ENCODE data around the gene LONRF2. TPM values are rescaled to one million over a fixed set of nuclear protein-coding genes. Genes with fewer than 3 reads are reported as not detected.

Gene LONRF2
- polyA plus RNA-seq, 1 donor (not counting 4 experiments of a cell fraction or from before 2014, with no cell fraction given) = not detected

DNA sequence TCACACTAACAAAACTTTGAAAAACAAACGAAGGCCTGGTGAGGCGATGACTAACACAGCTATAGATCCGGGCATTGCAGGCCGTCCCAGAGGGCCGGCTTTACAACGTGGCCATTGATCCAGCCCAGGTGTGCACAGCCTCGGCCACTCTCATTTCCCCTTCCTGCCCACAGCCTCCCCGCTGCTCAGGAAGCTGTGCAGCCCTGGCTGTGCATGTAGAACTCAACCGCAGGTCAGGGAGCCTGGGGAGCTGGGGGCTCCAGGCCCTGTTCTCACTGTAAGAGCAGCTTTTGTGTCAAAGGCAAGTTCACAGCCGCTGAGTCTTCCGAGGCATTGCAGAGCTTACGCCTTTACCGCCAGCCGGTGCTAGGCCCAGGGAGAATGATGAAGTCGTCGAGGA lies 87.2 kb downstream of the LONRF2 start:
- TF ChIP-seq, protein P1, sequence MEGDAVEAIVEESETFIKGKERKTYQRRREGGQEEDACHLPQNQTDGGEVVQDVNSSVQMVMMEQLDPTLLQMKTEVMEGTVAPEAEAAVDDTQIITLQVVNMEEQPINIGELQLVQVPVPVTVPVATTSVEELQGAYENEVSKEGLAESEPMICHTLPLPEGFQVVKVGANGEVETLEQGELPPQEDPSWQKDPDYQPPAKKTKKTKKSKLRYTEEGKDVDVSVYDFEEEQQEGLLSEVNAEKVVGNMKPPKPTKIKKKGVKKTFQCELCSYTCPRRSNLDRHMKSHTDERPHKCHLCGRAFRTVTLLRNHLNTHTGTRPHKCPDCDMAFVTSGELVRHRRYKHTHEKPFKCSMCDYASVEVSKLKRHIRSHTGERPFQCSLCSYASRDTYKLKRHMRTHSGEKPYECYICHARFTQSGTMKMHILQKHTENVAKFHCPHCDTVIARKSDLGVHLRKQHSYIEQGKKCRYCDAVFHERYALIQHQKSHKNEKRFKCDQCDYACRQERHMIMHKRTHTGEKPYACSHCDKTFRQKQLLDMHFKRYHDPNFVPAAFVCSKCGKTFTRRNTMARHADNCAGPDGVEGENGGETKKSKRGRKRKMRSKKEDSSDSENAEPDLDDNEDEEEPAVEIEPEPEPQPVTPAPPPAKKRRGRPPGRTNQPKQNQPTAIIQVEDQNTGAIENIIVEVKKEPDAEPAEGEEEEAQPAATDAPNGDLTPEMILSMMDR (optimal IDR thresholded peaks at IDR 0.05 in 1 of 3, IDR thresholded peaks at IDR 0.05 in 1 of 3, conservative IDR thresholded peaks at IDR 0.05 in 1 of 3; ENCODE audit: extremely low read depth in 1 of 3, insufficient read depth in 2 of 3, low read length in 3 of 3) = no peak
- no peak for TF ChIP-seq EZH2 (IDR thresholded peaks at IDR 0.05; ENCODE audit: low read length)
- no peaks in the 10 kb centered on the region for H3K9me1 ChIP-seq (ENCODE audit: control insufficient read depth, extremely low read depth, insufficient read depth, low read length)
- no peaks in the 10 kb centered on the region for H3K9me3 ChIP-seq (ENCODE audit: control insufficient read depth, low read depth, low read length)
- no peaks in the 10 kb centered on the region for H3K4me1 ChIP-seq (ENCODE audit: control insufficient read depth, extremely low read depth, insufficient read depth, low read length)
- H3K79me2 ChIP-seq (ENCODE audit: control insufficient read depth, insufficient read depth, low read length) = no peaks in the 10 kb centered on the region
- H4K20me1 ChIP-seq (ENCODE audit: control insufficient read depth, extremely low read depth, insufficient read depth, low read length) = no peaks in the 10 kb centered on the region
- no peak overlapping the region for H3K27ac ChIP-seq (ENCODE audit: control insufficient read depth, insufficient read depth, low read length)
- H3K27me3 ChIP-seq (ENCODE audit: control insufficient read depth, extremely low read depth, insufficient read depth, low read length) = no peaks in the 10 kb centered on the region
- H3K4me2 ChIP-seq (ENCODE audit: control insufficient read depth, extremely low read depth, insufficient read depth, low read depth, low read length) = no peak overlapping the region
- DNase-seq (ENCODE audit: low read depth, low spot score) = no peak
- H3K4me3 ChIP-seq (ENCODE audit: control insufficient read depth in 2 of 3, extremely low read depth in 1 of 3, insufficient read depth in 2 of 3, low read depth in 1 of 3, low read length in 3 of 3) = no peak overlapping the region
- no peak overlapping the region for H3K9ac ChIP-seq (ENCODE audit: control insufficient read depth, extremely low read depth, insufficient read depth, low read length)
- dilution Hi-C loops (cut with MboI; ENCODE audit: extremely low pct_ligation_motif_present, low sequenced_read_pairs) = no loop called here
- FAIRE-seq = no peak
- H3K36me3 ChIP-seq (ENCODE audit: control insufficient read depth in 2 of 2, extremely low read depth in 1 of 2, insufficient read depth in 2 of 2, low read length in 2 of 2) = no peaks in the 10 kb centered on the region
- H2AFZ ChIP-seq (ENCODE audit: control insufficient read depth, low read length) = no peak overlapping the region

DNA sequence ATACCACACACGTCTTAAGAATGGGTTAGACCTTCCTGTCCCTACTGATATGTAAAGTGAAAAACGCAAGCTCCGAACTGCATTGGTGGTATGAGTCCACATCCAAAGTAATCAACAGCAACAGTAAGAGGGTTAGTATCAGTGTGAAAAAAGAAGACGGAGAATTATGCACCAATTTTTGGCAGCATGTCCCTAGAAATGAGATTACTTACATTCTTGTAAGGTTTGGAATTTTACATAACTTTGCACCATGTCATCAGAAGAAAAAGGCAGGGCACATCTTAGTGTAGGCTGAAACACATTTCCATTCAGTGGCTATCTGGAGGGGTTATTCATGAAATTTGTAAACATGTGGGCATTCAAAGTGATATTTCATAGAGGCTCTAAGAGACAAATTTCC lies 88.2 kb downstream of the LONRF2 start:
- H3K36me3 ChIP-seq (ENCODE audit: control insufficient read depth in 2 of 2, extremely low read depth in 1 of 2, insufficient read depth in 2 of 2, low read length in 2 of 2) = no peaks in the 10 kb centered on the region
- H3K79me2 ChIP-seq (ENCODE audit: control insufficient read depth, insufficient read depth, low read length) = no peaks in the 10 kb centered on the region
- H3K9me1 ChIP-seq (ENCODE audit: control insufficient read depth, extremely low read depth, insufficient read depth, low read length) = no peaks in the 10 kb centered on the region
- no peaks in the 10 kb centered on the region for H4K20me1 ChIP-seq (ENCODE audit: control insufficient read depth, extremely low read depth, insufficient read depth, low read length)
- no peak overlapping the region for H2AFZ ChIP-seq (ENCODE audit: control insufficient read depth, low read length)
- no peak overlapping the region for H3K4me2 ChIP-seq (ENCODE audit: control insufficient read depth, extremely low read depth, insufficient read depth, low read depth, low read length)
- no peaks in the 10 kb centered on the region for H3K4me1 ChIP-seq (ENCODE audit: control insufficient read depth, extremely low read depth, insufficient read depth, low read length)
- no peaks in the 10 kb centered on the region for H3K9me3 ChIP-seq (ENCODE audit: control insufficient read depth, low read depth, low read length)
- DNase-seq (ENCODE audit: low read depth, low spot score) = no peak
- no peaks in the 10 kb centered on the region for H3K27me3 ChIP-seq (ENCODE audit: control insufficient read depth, extremely low read depth, insufficient read depth, low read length)
- no peak for FAIRE-seq
- no peak for TF ChIP-seq EZH2 (IDR thresholded peaks at IDR 0.05; ENCODE audit: low read length)
- TF ChIP-seq, protein P1 (optimal IDR thresholded peaks at IDR 0.05 in 1 of 3, IDR thresholded peaks at IDR 0.05 in 1 of 3, conservative IDR thresholded peaks at IDR 0.05 in 1 of 3; ENCODE audit: extremely low read depth in 1 of 3, insufficient read depth in 2 of 3, low read length in 3 of 3) = no peak
- H3K4me3 ChIP-seq (ENCODE audit: control insufficient read depth in 2 of 3, extremely low read depth in 1 of 3, insufficient read depth in 2 of 3, low read depth in 1 of 3, low read length in 3 of 3) = no peak overlapping the region
- no peak overlapping the region for H3K9ac ChIP-seq (ENCODE audit: control insufficient read depth, extremely low read depth, insufficient read depth, low read length)
- H3K27ac ChIP-seq (ENCODE audit: control insufficient read depth, insufficient read depth, low read length) = no peak overlapping the region
- dilution Hi-C loops (cut with MboI; ENCODE audit: extremely low pct_ligation_motif_present, low sequenced_read_pairs) = no loop called here

Measured in keratinocyte (primary cell).